ENCODE results near the gene CLIC6.
"Not testable (repeated sequence)": the region's sequence is repeated elsewhere in the genome, so short reads cannot be mapped to it uniquely, and the experiment has no call there.

Gene CLIC6

GRCh38 chr21:34707876-34708325 lies 39.1 kb downstream of the CLIC6 start:
- TF ChIP-seq, protein P1, sequence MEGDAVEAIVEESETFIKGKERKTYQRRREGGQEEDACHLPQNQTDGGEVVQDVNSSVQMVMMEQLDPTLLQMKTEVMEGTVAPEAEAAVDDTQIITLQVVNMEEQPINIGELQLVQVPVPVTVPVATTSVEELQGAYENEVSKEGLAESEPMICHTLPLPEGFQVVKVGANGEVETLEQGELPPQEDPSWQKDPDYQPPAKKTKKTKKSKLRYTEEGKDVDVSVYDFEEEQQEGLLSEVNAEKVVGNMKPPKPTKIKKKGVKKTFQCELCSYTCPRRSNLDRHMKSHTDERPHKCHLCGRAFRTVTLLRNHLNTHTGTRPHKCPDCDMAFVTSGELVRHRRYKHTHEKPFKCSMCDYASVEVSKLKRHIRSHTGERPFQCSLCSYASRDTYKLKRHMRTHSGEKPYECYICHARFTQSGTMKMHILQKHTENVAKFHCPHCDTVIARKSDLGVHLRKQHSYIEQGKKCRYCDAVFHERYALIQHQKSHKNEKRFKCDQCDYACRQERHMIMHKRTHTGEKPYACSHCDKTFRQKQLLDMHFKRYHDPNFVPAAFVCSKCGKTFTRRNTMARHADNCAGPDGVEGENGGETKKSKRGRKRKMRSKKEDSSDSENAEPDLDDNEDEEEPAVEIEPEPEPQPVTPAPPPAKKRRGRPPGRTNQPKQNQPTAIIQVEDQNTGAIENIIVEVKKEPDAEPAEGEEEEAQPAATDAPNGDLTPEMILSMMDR (IDR thresholded peaks at IDR 0.05; ENCODE audit: insufficient read depth, low read length, poor library complexity, severe bottlenecking) = no peak
- DNase-seq (ENCODE audit: extremely low read depth, insufficient read length) = peak; percentile 63

GRCh38 chr21:34713621-34714020 lies 44.8 kb downstream of the CLIC6 start:
- H3K27me3 ChIP-seq (replicated peaks; ENCODE audit: control insufficient read depth, insufficient read depth, low read length) = no peaks in the 10 kb centered on the region
- no peak overlapping the region for H3K4me3 ChIP-seq (replicated peaks; ENCODE audit: low read depth, low read length)
- peaks cover 7% of the 10 kb centered on the region for H3K36me3 ChIP-seq (ENCODE audit: control insufficient read depth, insufficient read depth, low read length)
- DNase-seq (ENCODE audit: extremely low read depth, insufficient read length) = no peak
- TF ChIP-seq, protein P1 (IDR thresholded peaks at IDR 0.05; ENCODE audit: insufficient read depth, low read length, poor library complexity, severe bottlenecking) = no peak

More at GRCh38 chr21:34707876-34708325, 39.1 kb downstream of the CLIC6 start:
- no peaks in the 10 kb centered on the region for H3K27me3 ChIP-seq (replicated peaks; ENCODE audit: control insufficient read depth, insufficient read depth, low read length)
- H3K36me3 ChIP-seq (ENCODE audit: control insufficient read depth, insufficient read depth, low read length) = peaks cover 7% of the 10 kb centered on the region
- H3K4me3 ChIP-seq (replicated peaks; ENCODE audit: low read depth, low read length) = no peak overlapping the region

GRCh38 chr21:34715518-34715917 lies 46.7 kb downstream of the CLIC6 start:
- H3K4me3 ChIP-seq (replicated peaks; ENCODE audit: low read depth, low read length) = no peak overlapping the region
- H3K36me3 ChIP-seq (ENCODE audit: control insufficient read depth, insufficient read depth, low read length) = peaks cover 2% of the 10 kb centered on the region
- TF ChIP-seq, protein P1 (IDR thresholded peaks at IDR 0.05; ENCODE audit: insufficient read depth, low read length, poor library complexity, severe bottlenecking) = no peak
- no peaks in the 10 kb centered on the region for H3K27me3 ChIP-seq (replicated peaks; ENCODE audit: control insufficient read depth, insufficient read depth, low read length)
- DNase-seq (ENCODE audit: extremely low read depth, insufficient read length) = no peak

GRCh38 chr21:34715985-34716596 lies 47.3 kb downstream of the CLIC6 start:
- no peaks in the 10 kb centered on the region; the same call in 1 of the 2 replicates for H3K36me3 ChIP-seq (ENCODE audit: control insufficient read depth, insufficient read depth, low read length)
- TF ChIP-seq, protein P1 (IDR thresholded peaks at IDR 0.05; ENCODE audit: insufficient read depth, low read length, poor library complexity, severe bottlenecking) = no peak
- no peaks in the 10 kb centered on the region for H3K27me3 ChIP-seq (replicated peaks; ENCODE audit: control insufficient read depth, insufficient read depth, low read length)
- DNase-seq (ENCODE audit: extremely low read depth, insufficient read length) = no peak
- H3K4me3 ChIP-seq (replicated peaks; ENCODE audit: low read depth, low read length) = no peak overlapping the region

- not testable (repeated sequence) for DNase-seq (ENCODE audit: extremely low read depth, insufficient read length); H3K36me3 ChIP-seq (ENCODE audit: control insufficient read depth, insufficient read depth, low read length); H3K4me3 ChIP-seq (replicated peaks; ENCODE audit: low read depth, low read length); H3K27me3 ChIP-seq (replicated peaks; ENCODE audit: control insufficient read depth, insufficient read depth, low read length)
Observed at GRCh38 chr21:34718529-34718928, 49.7 kb downstream of the CLIC6 start.

- H3K4me3 ChIP-seq (replicated peaks; ENCODE audit: low read depth, low read length) = no peak overlapping the region
- H3K27me3 ChIP-seq (replicated peaks; ENCODE audit: control insufficient read depth, insufficient read depth, low read length) = no peaks in the 10 kb centered on the region; the same call in 1 of the 2 replicates
- no peak for DNase-seq (ENCODE audit: extremely low read depth, insufficient read length)
- H3K36me3 ChIP-seq (ENCODE audit: control insufficient read depth, insufficient read depth, low read length) = no peaks in the 10 kb centered on the region
- TF ChIP-seq, protein P1 (IDR thresholded peaks at IDR 0.05; ENCODE audit: insufficient read depth, low read length, poor library complexity, severe bottlenecking) = peak; percentile 90
Observed at GRCh38 chr21:34722684-34723300, 54.0 kb downstream of the CLIC6 start.
